COLO668 (cell line): ENCODE data around the gene NAA15.
A peak's percentile ranks its signal among the peaks of the same experiment; 100 is the strongest.
"Not testable (repeated sequence)": the region's sequence is repeated elsewhere in the genome, so short reads cannot be mapped to it uniquely, and the experiment has no call there.

ENCODE experiments used
- DNase-seq: peaks from one replicate; lab custom pipeline; 2025; ENCODE audit not compliant: unreplicated experiment; lab: John Stamatoyannopoulos, UW

NAA15 gene

GRCh38 chr4:139301113-139301820, at the start of gene NAA15:
Gene NAA15 (plus strand): TSS chr4:139301505. CDS start chr4:139301778, 273 bp downstream.
- peak; percentile 98 for DNase-seq

- no peak for DNase-seq
These were observed 48.3 kb upstream of the NAA15 start for GRCh38 chr4:139253046-139253445.

GRCh38 chr4:139253713-139254112, 47.6 kb upstream of the NAA15 start:
- no peak for DNase-seq

DNA sequence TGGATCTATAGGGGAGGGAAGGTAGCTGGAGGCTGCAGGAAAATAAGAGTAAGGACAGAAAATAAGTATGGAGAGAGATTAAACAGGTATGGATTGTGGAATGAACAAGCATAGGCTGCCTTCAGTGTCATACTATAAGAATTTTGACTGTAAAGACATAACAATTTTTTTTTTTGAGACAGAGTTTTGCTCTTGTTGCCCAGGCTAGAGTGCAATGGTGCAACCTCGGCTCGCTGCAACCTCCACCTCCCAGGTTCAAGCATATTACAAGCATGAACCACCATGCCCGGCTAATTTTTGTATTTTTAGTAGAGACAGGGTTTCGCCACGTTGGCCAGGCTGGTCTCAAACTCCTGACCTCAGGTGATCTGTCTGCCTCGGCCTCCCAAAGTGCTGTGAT, 45.7 kb upstream of the NAA15 start:
- DNase-seq: not testable (repeated sequence)

- no peak for DNase-seq
These were observed 45.0 kb upstream of the NAA15 start for GRCh38 chr4:139256349-139256748.

GRCh38 chr4:139265654-139266053, 35.7 kb upstream of the NAA15 start:
- DNase-seq: no peak

GRCh38 chr4:139266208-139266582, 35.1 kb upstream of the NAA15 start:
- DNase-seq: no peak

- DNase-seq: no peak
These were observed 34.6 kb upstream of the NAA15 start for GRCh38 chr4:139266583-139267257.

DNA sequence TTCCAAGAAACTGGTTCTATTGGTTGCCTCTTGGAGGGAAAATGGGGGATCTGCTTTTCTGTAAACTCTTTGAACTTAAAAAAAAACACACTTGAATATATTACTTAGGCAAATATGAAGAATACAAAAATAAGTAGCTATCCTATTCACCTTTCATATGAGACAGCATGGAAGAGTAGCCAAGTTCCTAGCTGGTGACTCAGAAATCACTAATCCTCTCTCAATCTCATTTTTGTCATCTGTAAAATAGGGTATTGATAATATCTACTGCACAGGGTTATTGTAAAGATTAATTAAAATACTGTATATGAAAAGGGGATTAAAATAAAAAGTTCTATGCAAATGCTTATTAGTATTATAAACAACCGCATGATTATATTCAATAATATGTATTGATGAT, 34.0 kb upstream of the NAA15 start:
- no peak for DNase-seq

- DNase-seq: no peak
These were observed 27.5 kb upstream of the NAA15 start for GRCh38 chr4:139273835-139274234.

- no peak for DNase-seq
These were observed 26.5 kb upstream of the NAA15 start for GRCh38 chr4:139274790-139275189.

GRCh38 chr4:139275281-139275735, 26.0 kb upstream of the NAA15 start:
- DNase-seq: no peak

DNA sequence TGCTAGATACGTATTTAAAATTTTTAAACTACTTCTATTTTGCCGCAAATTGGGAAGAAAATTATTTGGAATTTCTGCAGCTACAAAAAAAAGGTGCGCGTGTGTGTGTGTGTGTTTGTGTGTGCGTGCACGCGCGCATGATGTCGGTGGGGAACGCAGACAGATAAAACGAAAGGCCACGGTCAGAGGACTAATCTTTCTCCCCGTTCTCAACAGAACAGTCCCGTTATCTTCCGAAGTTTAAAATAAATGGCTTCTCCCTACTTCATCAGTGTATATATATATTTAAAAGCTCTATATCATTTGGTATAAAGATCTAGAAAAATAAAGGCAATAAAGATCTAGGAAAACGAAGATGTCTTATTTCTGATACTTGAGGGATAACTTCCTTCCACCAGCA, 22.8 kb upstream of the NAA15 start:
- DNase-seq: no peak

GRCh38 chr4:139278912-139279759, 22.2 kb upstream of the NAA15 start:
- DNase-seq: no peak

GRCh38 chr4:139279760-139280620, 21.3 kb upstream of the NAA15 start, which contains the start of gene MGARP:
Gene MGARP (minus strand): TSS chr4:139280225. CDS start chr4:139280158, 67 bp downstream.
- peak; percentile 13 for DNase-seq

DNA sequence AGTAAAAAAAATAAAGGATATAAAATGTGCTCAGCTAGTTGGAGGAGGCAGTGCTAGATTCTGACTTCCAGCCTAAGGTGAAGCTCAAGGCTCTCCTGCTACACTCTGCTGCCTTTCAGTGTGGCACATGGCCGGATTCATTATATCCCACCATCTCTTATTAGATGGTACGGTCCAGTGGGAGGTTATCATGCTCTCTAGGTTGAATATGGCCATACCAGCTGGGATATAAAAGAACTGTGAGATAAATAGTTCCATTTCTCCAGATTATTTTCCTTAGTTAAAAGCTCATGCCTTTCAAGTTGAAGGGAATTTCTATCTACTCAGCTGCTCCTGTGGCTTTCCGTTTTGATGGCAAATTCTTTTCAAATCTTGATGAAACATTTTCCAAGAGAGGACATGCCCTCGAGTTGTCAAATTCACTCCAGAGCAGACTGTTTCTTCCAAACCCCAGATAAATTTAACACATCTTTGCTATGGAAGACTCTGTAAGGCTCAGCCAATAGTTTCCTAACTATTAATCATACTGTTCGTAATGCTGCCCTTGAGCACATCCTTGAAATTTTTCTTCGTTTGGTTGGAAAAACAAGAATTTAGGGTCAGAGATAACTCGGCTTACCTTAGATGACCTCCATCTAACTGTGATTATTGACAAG, 19.1 kb upstream of the NAA15 start:
- no peak for DNase-seq

- no peak for DNase-seq
These were observed 18.6 kb upstream of the NAA15 start for GRCh38 chr4:139282721-139283075.

DNA sequence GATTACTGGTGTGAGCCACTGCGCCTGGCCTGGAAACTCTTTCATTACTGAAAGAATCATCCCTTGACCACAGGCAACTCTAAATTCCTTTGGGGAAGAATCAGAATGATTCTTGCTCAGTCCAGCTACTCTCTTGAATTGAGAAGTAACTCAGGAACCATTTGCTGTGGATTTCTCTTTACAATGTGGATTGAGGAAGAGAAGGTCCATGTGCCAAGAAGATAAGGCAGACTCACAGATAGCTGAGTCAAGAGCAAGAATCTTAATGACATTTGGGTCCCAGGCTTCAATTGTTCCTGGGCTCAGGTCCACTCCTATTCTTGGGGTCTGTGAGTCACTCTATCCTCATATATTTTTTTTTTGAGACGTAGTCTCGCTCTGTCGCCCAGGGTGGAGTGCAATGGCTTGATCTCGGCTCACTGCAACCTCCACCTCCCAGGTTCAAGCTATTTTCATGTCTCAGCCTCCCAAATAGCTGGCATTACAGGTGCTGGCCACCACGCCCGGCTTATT, 15.1 kb upstream of the NAA15 start:
- no peak for DNase-seq

- DNase-seq: peak; percentile 95
These were observed 5.9 kb upstream of the NAA15 start for GRCh38 chr4:139295206-139295941.
